ENCODE measurements around the gene RPS23.
A peak's percentile ranks its signal among the peaks of the same experiment; 100 is the strongest.

RPS23 gene

DNA sequence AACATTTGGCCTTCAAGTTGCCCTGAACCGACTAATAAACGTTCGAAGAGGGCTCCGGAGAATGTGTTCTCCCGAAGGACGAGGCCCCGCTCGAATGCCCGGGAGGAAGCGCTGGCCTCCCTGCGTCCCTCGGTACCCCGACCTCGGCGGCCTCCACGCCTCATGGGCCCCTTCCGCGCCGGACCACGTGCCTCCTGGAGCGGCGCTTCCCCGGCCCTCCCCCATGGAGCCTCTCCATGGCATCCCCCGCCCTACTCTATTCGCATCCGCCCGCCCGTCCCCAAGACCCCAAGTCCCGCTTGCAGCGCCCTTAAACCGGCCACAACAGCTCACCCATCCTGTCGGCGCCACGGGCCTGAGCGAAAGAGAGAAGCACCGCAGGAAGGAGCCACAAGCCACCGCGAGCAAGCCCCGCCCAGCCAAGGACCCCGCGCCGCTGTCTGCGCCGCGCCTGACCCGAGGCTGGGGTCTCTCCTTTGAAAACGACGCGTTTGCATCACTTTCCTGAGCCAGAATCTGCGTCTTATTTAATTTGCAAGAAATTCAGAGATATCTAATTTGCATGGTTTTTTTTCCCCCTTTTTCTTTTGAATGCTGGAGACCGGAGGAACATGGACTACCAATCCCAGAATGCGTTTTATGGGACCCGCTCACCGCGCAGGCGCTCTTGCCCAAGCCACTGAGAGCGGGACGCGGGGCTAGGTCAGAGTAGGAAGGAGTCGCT lies at the start of gene RPS23:
Gene RPS23 (minus strand): TSS at position 368 of the 724 bp plus-strand sequence. CDS start 31 bp downstream, at position 337.
- peak; percentile 78 for DNase-seq (ENCODE audit: low spot score)

DNA sequence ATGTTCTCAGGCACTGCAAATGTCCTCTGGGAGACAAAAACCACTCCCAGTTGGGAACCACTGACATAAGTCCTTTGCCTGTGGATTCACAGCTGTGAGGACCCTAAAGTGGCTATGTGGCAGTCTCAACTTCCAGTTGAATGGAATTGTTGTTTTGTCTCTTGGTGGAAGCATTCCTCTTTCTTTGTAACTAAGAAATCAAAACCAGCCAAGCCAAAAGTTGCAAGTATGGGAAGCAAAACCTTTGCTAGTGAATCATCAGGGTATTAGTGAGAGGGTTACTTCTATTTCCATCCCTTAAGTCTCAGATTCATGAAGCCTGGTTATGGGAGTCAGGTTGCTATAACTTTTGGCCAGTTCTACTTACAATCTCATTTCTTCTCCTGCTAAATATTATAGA lies 49.8 kb upstream of the RPS23 start:
- no peak for DNase-seq (ENCODE audit: low spot score)

DNA sequence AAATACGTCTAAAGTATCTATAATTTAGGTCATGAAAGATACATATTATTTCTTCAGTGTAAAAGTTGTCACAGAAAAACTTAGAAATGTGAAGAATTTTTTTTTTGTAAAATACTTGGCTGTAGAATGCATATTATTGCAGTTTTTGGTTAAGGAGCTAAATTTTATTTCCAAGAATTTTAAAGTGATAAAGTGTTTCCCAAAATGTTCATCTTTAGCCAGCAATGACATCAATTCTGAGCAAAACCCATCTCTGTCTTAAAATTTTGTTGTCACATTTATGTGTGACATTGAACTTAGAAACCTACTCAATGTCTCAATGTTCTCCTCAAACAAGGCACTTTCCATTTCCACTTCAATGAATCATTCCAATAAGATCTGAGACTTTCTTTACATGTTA lies 47.8 kb upstream of the RPS23 start:
- no peak for DNase-seq (ENCODE audit: low spot score)

DNA sequence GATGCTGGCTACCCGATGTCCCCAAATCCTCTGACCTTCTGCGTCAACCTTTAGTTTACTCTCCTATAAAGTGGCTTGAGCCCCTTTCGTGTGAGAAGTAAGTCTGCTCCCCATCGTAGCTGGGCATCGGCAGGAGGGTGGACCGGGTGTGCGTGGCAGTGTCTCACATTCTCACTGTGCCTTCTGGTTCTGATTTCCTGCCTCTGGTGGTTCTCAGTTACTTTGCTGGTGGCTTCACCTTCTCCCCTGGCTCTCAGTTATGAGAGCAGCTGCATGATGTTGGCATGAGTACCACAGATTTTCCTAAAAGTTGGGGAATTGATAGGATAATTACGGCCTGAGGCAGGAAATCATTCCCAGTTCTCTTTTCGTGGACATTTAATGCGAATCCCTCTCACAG lies 47.0 kb upstream of the RPS23 start:
- DNase-seq (ENCODE audit: low spot score), result no peak

DNA sequence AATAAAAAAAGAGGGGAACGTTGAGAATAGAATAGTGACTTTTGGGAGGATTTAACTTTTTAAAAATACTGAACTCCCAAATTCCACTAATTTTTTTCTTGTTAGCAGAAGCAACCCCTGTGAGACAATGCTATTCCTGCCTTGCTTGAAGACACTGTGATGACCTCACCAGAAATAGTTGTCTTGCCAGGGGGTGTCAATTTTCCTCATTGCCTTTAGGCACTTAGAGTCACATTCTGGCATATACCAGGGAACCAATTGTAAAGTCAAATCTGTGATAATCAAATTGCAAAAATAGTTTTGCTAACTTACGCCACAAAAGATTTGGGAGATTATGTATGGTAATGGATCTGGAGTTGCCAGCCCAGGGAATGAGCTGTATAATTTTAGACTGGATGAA lies 42.8 kb upstream of the RPS23 start:
- no peak for DNase-seq (ENCODE audit: low spot score)

DNA sequence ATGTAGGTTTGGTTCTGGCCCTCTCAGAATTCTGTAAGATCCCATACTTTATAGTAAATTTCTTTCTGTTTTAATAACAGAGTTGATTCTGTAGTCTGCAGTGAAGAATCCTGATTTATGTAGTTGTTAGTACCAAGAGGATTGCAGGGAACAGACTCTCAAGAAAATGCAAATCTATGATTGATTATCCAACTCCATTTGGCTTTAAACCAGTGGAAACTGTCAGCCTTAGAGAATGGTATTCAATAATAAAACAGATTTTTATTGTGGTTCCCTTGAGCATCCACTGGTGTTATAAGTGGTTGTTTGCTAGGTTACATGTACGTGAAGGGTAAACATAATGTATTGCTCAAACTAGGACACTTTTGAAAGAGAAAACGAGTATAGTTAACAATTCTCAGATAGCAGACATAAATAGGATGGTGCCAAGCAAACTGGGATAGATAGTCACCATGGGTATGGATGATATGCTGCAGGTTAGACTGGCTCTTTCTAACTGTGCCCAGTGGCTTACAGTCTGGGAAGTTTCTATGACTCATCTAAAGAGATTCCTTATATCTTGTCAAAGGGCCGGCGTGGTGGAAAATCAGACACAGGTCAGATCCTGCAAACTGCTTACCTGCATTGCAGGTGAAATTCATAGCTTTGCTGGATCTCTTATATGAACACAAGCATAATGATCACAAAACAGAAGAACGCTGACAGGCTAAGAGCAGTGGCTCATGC lies 41.7 kb upstream of the RPS23 start:
- DNase-seq (ENCODE audit: low spot score), result no peak

DNA sequence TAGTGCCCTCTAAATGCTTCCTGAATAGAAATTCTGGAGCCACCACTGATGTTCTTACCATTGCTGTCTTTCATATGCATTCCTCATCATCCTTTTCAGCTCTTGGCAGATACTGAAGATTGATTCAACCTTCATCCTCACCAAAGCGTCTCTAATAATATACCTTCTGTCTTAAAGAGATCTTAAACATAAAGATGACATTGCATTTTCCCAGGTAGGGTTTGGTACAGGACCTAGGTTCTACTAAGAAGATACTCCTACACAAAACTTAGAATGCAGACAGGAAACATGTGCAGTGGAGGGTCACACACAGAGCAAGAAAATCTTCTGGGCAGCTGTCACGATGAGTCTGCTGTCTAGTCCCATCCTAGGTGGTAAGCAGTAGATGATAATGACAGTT lies 41.0 kb upstream of the RPS23 start:
- no peak for DNase-seq (ENCODE audit: low spot score)

DNA sequence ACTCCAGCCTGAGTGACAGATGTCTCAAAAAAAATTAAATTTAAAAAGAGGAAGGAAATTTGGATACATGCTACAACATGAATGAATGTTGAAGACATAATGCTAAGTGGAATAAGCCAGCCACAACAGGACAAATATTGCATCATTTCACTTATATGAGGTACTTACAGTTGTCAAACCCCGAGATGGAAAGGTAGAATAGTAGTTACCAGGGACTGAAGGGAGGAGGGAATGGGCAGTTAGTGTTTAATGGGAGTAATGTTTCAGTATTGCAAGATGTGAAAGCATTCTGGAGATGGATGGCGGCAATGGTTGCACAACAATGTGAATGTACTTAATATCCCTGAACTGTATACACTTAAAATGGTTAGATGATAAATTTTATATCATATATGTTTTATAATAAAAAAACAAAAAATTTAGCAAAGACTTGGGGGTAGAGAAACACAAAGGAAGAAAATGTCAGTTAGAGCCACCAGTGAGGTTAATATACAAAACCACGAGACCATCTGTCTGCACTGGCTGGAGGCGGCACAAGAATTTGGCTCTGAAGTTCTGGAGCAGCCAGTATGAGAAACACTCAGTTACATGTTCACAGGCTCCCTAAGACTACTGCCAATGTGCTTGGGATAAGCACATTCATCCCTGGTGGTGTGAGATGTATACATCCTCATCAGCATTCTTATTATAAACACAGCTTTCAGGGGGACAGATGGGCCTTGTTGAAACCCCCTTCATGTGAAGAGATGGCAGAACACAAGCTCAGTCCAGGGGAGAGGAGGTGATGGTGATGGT lies 37.0 kb upstream of the RPS23 start:
- DNase-seq (ENCODE audit: low spot score), result no peak

DNA sequence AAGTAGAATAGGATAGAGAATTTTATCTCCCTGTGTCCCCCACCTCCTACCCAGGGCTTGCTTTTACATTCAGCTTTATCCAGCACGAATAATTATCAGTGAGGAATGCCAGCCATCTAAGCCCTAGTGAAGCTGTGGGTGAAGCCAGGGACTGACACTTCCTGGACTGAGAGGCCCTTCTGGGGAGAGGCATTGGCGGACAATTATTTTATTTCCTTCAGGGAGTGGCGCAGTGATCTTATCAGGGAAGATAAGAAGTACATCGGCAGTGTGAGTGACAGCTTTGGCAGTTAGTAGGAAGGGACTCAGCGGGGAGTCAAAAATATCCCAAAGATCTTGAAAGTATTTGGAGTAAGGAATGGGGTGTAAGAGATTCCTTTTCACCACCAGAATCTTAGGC lies 34.9 kb upstream of the RPS23 start:
- DNase-seq (ENCODE audit: low spot score), result no peak

DNA sequence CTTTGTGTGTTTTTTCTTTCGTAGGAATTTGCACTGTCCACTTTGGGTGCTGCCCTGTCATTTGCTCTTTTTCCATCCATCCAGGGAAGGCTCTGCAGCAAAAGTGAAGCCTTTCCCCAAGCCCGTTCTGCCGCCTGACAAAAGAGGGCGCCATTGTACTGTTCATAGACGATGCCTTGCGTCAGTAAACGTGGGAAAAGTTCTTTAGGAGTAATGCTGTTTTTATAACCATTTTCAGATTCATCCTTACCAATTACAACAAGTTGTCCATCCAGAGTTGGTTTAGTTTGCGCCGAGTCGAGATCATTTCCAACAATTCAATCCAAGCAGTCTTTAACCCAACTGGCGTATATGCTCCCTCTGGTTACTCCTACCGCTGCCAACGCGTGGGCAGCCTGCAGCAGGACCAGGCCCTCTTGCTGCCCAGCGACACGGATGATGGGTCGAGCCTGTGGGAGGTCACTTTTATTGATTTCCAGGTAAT lies 34.3 kb upstream of the RPS23 start:
- DNase-seq (ENCODE audit: low spot score), result peak; percentile 43

DNA sequence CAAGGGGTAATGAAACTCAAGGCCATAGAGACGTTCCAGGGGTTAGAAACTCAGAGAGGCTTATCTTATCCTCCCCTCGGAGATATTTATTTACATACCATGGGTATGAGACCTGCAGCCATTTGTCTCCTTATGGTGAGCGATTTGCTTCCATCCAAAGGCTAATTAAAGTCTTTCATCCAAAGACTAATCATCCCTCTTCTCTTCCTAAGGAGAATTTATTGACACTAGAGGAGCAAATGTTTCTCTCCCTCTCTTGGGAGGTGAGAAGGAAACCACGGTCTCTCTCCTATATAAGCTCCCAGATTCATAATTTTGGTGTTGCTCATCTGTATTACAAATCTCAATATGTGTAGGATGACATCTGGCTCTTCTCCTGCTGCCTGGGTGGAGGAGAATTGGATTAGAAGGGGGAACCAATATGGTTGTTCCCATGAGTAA lies 31.0 kb upstream of the RPS23 start:
- no peak for DNase-seq (ENCODE audit: low spot score)

DNA sequence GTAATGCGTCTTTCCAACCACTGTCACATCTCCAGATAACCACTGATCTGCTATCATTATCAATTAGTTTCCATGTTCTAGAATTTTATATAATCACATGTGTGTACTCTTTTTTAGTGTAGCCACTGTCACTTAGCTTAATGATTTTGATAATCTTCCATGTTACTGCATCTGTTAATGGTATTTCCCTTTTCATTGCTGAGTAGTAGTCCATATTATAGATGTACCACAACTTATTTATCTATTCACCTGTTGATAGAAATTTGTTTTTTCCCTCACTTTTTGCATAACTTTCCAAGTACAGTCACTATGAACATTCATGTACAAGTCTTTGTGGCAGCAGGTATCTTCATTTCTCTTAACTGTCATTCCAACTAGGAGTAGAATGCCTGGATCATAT lies 30.3 kb upstream of the RPS23 start:
- DNase-seq (ENCODE audit: low spot score), result no peak

DNA sequence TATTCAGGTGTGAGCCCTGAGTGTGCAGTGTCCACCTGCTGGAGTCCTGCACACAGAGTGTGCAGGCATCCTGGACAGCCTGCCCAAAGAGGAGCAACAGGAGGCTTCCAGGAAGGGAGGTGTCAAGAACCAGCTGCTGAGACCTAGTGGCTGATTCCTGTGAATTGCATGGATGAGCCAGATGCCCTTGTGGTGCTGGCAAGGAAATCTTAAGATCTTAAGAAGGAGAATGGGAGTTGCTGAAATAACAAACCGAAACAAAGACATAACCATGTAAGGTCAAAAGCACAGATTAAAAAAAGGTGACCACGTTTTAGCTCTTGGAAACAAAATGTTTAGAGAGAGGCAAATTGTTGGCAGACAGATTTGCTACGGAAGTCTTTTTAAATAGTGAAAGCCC lies 29.3 kb upstream of the RPS23 start:
- DNase-seq (ENCODE audit: low spot score), result no peak

DNA sequence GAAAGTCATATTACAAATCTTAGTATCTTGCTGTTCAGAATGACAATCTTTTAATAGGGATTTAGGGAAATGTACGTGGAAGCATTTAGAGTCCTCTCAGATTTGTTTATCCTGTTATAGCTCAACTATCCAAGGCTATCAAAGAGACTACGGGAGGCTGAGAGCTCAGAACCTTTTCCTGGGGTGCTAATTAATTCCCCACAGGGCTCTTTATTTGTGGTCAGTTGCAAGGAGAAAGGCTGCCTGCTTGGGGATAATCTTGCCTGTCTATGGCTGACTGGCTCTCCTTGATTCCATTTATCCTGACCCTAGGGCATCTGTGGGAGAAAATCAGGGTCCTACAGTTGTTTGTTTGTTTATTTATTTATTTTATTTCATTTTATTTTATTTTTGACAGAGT lies 28.0 kb upstream of the RPS23 start:
- no peak for DNase-seq (ENCODE audit: low spot score)

DNA sequence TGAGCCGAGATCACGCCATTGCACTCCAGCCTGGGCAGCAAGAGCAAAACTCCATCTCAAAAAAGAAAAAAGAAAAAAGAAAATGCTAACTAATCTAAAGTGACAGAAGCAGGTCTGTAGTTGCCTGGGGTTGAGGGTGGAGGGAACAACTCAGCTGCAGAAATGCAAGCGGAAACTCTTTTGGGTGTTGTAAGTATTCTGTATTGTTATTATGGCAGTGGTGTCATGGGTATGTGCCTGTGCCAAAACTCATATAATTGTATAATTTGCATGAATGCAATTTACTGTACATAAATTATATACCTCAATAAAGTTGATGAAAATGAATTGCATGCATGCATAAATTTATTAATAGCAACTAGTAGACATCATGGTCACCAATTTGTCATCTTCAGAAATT lies 23.0 kb upstream of the RPS23 start:
- DNase-seq (ENCODE audit: low spot score), result no peak

DNA sequence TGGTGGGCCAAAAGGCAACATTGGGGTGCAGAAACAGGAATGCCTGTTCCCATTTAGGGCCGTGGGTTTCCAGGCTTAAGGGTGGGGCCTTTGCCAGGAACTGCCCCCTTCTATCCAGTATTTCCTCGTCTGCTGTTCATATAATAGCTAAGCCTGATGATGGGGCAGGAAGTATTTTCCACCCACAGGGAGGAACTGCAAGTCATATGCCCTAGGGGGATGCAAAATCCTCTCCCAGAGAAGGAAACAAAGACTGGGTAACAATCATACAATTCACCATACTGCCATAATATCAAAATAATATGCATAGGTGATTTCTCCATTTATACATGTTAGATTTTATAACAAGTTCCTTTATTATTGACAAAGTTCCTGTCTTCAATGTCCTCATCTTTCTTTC lies 20.5 kb upstream of the RPS23 start:
- DNase-seq (ENCODE audit: low spot score), result peak; percentile 13

DNA sequence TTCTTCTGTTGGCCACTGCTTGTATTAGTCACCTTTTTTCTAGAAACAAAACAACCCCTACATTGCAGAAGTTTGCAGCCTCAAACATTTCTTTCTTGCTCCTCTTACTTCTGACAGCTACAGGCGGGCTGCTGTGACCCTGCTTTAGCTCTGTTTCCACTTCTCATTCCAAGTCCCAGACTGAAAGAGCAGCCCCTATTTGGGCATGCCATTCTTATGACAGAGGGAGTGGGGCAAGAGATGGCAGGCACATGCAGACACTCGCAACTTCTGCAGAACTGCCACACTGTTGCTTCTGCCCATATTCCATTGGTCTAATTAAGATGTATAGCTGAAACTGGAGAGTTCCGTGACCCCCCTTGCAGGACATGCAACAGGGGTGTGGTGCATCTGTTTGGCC lies 19.6 kb upstream of the RPS23 start:
- DNase-seq (ENCODE audit: low spot score), result no peak

DNA sequence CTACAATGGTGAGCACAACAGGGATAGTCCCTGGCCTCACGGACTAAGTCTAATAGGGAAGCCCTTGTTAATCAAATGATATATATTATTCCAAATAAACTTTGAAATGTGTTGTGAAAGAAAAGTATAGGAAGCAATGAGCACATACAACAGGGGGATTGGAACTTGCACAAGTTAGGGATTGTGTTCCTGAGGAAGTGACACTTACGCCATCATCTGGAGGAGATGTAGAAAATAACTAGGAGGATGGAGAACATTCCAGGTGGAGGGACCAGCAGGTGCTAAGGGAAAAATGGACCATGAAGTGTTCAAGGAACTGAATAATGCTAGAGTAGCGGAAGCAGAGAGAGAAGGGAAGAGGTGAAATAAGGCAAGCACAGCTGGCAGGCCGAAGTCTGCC lies 18.8 kb upstream of the RPS23 start:
- DNase-seq (ENCODE audit: low spot score), result no peak

DNA sequence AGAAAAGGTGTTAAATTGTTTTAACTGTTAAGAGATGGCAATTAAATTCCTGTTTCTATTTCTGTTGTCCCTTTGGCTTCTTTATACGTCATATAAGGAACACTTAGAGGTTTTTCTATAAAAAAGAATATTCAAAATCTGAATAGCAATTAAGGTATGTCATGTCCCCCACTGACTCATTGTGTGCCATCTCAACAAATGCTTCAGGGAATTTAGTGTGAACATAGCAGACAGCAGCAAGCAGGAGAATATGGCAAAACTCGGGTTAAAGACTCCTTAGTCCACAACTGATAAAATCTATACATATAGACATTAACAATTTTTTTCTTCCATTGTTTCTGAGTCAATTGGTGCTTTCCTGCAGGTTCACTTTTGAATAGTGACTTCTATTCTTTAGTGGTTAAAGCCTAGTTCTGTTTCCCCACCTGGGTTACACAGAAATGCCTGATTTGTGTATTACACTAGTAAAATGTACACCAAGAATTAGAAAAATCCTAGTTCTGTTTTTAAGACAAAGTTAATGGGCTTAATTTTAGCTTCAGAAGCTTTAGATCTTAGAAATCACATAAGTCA lies 17.9 kb upstream of the RPS23 start:
- no peak for DNase-seq (ENCODE audit: low spot score)

DNA sequence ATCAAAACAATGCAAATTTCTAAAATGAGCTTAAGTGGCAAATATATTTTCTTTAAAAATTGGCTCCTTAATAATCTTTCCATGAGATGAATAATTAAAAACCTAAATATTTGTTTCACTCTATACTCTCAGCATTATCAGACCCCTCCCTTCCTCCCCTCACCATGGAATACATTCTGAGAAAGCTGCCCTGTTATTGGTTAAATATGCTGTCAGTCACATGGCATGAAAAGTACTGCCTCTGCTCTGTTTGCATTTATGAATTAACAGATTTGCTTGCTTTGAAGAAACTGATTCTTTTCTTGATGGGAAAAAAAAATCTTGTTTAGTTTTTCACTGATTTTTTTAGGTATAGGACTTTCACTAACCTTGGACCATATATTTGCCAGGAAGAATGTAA lies 17.0 kb upstream of the RPS23 start:
- no peak for DNase-seq (ENCODE audit: low spot score)

DNA sequence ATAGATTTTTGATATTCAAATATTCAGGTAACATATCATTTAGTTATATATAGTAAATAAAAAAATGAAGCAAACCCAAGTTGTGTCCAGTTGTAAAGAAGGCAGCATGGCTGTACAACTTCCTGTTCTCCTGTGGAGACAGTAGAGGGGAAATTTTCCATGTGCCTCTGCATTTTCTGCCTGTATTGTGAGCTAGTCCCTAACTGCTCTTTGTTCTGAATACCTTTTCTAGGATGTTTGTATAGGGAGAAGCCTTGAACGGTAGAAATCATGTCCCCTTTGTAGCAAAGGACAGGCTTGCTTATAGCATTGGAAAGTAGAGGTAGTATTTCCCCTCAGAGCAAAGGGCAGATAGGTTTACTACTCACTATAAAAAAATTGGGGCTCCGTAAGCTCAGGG lies 13.3 kb upstream of the RPS23 start:
- no peak for DNase-seq (ENCODE audit: low spot score)

DNA sequence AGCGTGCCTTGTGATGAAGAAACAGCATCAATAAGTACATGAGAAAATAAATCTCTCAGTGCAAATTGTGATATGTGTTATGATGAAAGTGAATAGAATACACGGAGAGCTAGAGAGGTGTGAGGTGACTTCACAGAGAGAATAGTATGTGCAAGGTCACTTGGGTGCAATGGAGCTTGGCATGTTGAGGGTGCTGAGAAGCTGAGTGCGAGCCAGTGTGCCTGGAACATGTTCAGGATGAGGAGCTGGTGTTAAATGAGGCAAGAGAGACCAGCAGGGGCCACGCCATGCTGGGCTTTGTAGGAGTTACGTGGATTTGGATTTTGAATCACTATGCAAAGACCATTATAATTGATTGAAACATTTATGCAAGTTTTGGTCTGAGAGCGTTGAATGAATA lies 12.8 kb upstream of the RPS23 start:
- DNase-seq (ENCODE audit: low spot score), result no peak

DNA sequence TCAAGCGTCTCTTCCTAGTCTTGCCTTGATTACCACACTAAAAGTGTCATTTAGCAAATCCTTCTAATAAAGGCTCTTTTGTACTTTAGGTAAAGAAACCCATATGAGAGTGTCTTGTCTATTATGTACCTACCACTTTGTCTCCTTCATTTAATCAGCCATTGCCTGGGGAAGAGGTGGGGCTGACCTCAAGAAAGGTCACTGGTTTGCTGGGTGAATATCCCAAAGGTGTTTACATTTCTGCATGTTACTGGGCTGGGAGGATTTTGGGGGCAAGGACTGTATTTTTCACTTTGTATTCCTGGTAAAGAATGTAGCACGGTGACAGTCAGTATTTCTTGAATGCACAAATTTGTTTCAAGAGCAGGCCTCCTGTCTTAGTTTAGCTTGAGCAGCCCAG lies 11.9 kb upstream of the RPS23 start:
- DNase-seq (ENCODE audit: low spot score), result no peak

Measured in COLO829 (cell line).